H9 (cell line): ENCODE data around the gene ECEL1. TPM values are rescaled to one million over a fixed set of nuclear protein-coding genes. Genes with fewer than 3 reads are reported as not detected.
A peak's percentile ranks its signal among the peaks of the same experiment; 100 is the strongest.

ENCODE experiments used
- DNase-seq: peaks from one replicate; pipeline ENCODE4 v3.0.0-alpha.2; 2017
- H2AFZ ChIP-seq: one replicate; pipeline ENCODE4 v1.6.1; 2013; ENCODE audit warnings: mild to moderate bottlenecking, low read length, control low read depth, moderate library complexity
- H2AK5ac ChIP-seq: 2 replicates; pipeline ENCODE4 v1.6.1; 2013; ENCODE audit warnings: low read length, control low read depth, mixed read lengths; ENCODE audit not compliant: insufficient read length
- H2BK120ac ChIP-seq: one replicate; pipeline ENCODE4 v1.6.1; 2013; ENCODE audit warnings: low read depth, mild to moderate bottlenecking, low read length, control low read depth, inconsistent platforms; ENCODE audit not compliant: poor library complexity, severe bottlenecking
- H2BK12ac ChIP-seq: 2 replicates; pipeline ENCODE4 v1.6.1; 2013; ENCODE audit warnings: low read length, control low read depth, mixed read lengths, low read depth; ENCODE audit not compliant: insufficient read length
- H2BK15ac ChIP-seq: 2 replicates; pipeline ENCODE4 v1.6.1; 2013; ENCODE audit warnings: low read depth, low read length, control low read depth
- H2BK20ac ChIP-seq: one replicate; pipeline ENCODE4 v1.6.1; 2013; ENCODE audit warnings: low read depth, mild to moderate bottlenecking, low read length, control low read depth, inconsistent platforms; ENCODE audit not compliant: poor library complexity, severe bottlenecking
- H2BK5ac ChIP-seq: 2 replicates; pipeline ENCODE4 v1.6.1; 2013; ENCODE audit warnings: low read length, control low read depth, mixed read lengths; ENCODE audit not compliant: insufficient read length
- H3K14ac ChIP-seq: 2 replicates; pipeline ENCODE4 v1.6.1; 2013; ENCODE audit warnings: low read length, control low read depth; ENCODE audit not compliant: insufficient read depth
- H3K18ac ChIP-seq: 2 replicates; pipeline ENCODE4 v1.6.1; 2013; ENCODE audit warnings: low read depth, mild to moderate bottlenecking, mixed read lengths, low read length, control low read depth; ENCODE audit not compliant: insufficient read length
- H3K23ac ChIP-seq: 2 replicates; pipeline ENCODE4 v1.6.1; 2013; ENCODE audit warnings: low read length, control low read depth, mixed read lengths, low read depth; ENCODE audit not compliant: insufficient read length
- H3K23me2 ChIP-seq: 2 replicates; pipeline ENCODE4 v1.6.1; 2013; ENCODE audit warnings: low read depth, mild to moderate bottlenecking, mixed read lengths, low read length, control low read depth; ENCODE audit not compliant: insufficient read length, poor library complexity, severe bottlenecking
- H3K27ac ChIP-seq: 2 replicates; pipeline ENCODE4 v1.5.1; 2013; ENCODE audit warnings: low read length, control low read depth, mixed read lengths, low read depth; ENCODE audit not compliant: insufficient read length
- H3K27me3 ChIP-seq: 2 replicates; pipeline ENCODE4 v1.6.1; 2013; ENCODE audit warnings: low read length, control low read depth, inconsistent platforms; ENCODE audit not compliant: insufficient read depth
- H3K4ac ChIP-seq: 2 replicates; pipeline ENCODE4 v1.6.1; 2013; ENCODE audit warnings: low read depth, mild to moderate bottlenecking, control low read depth, inconsistent platforms, low read length, moderate library complexity
- H3K4me1 ChIP-seq: 2 replicates; pipeline ENCODE4 v1.6.1; 2013; ENCODE audit warnings: low read length, control low read depth, inconsistent platforms; ENCODE audit not compliant: insufficient read depth
- H3K4me2 ChIP-seq: 2 replicates; pipeline ENCODE4 v1.6.1; 2013; ENCODE audit warnings: low read length, control low read depth, mixed read lengths; ENCODE audit not compliant: insufficient read length, insufficient read depth
- H3K56ac ChIP-seq: 2 replicates; pipeline ENCODE4 v1.6.1; 2013; ENCODE audit warnings: low read depth, mild to moderate bottlenecking, mixed read lengths, low read length, control low read depth; ENCODE audit not compliant: insufficient read length
- H3K79me1 ChIP-seq: 2 replicates; pipeline ENCODE4 v1.6.1; 2013; ENCODE audit warnings: low read depth, mild to moderate bottlenecking, moderate library complexity, low read length, control low read depth, inconsistent platforms; ENCODE audit not compliant: insufficient read depth, poor library complexity, severe bottlenecking
- H3K79me2 ChIP-seq: 2 replicates; pipeline ENCODE4 v1.6.1; 2013; ENCODE audit warnings: low read length, control low read depth, inconsistent platforms; ENCODE audit not compliant: insufficient read depth
- H3K9ac ChIP-seq: 2 replicates; pipeline ENCODE4 v1.6.1; 2013; ENCODE audit warnings: low read length, control low read depth, mixed read lengths; ENCODE audit not compliant: insufficient read length; ENCODE audit errors: extremely low read depth
- H3K9me3 ChIP-seq: one replicate; pipeline ENCODE4 v1.6.1; 2013; ENCODE audit warnings: low read depth, low read length, inconsistent platforms; ENCODE audit not compliant: control insufficient read depth
- H3T11ph ChIP-seq: one replicate; pipeline ENCODE4 v1.6.1; 2013; ENCODE audit warnings: mild to moderate bottlenecking, low read length, control low read depth, inconsistent platforms
- H4K20me1 ChIP-seq: one replicate; pipeline ENCODE4 v1.6.1; 2013; ENCODE audit not compliant: control insufficient read depth, insufficient read length, insufficient read depth
- H4K5ac ChIP-seq: 2 replicates; pipeline ENCODE4 v1.6.1; 2013; ENCODE audit warnings: low read depth, mild to moderate bottlenecking, mixed read lengths, low read length, control low read depth; ENCODE audit not compliant: insufficient read length
- H4K8ac ChIP-seq: replicated peaks from 2 replicates; pipeline ENCODE4 v1.6.1; 2013; ENCODE audit warnings: low read length, control low read depth, mixed read lengths, low read depth; ENCODE audit not compliant: insufficient read length
- H4K91ac ChIP-seq: 2 replicates; pipeline ENCODE4 v1.6.1; 2013; ENCODE audit warnings: low read depth, mild to moderate bottlenecking, moderate library complexity, mixed read lengths, low read length, control low read depth; ENCODE audit not compliant: insufficient read length
- H3K27ac Mint-ChIP-seq, 3 experiments: 2 replicates in 2 of 3; 3 replicates in 1 of 3; pipeline ENCODE4 v1.8.0; 2020 to 2021; ENCODE audit warnings: mixed read lengths in 3 of 3, mild to moderate bottlenecking in 1 of 3, moderate library complexity in 1 of 3
- H3K27me3 Mint-ChIP-seq: 2 replicates; pipeline ENCODE4 v1.8.0; 2021; ENCODE audit warnings: low read depth, mild to moderate bottlenecking, moderate library complexity, mixed read lengths
- H3K36me3 Mint-ChIP-seq, 3 experiments: 2 replicates in 2 of 3; 3 replicates in 1 of 3; pipeline ENCODE4 v1.8.0; 2020 to 2021; ENCODE audit warnings: low read depth in 3 of 3, mixed read lengths in 3 of 3; ENCODE audit not compliant: insufficient read depth in 1 of 3
- H3K4me1 Mint-ChIP-seq, 2 experiments: 2 replicates each; pipeline ENCODE4 v1.8.0; 2020; ENCODE audit warnings: mixed read lengths in 2 of 2
- H3K4me3 Mint-ChIP-seq, 2 experiments: 2 replicates in 1 of 2; 3 replicates in 1 of 2; pipeline ENCODE4 v1.8.0; 2020 to 2021; ENCODE audit warnings: mild to moderate bottlenecking in 2 of 2, mixed read lengths in 2 of 2, moderate library complexity in 1 of 2
- H3K9me3 Mint-ChIP-seq, 2 experiments: 2 replicates in 1 of 2; 3 replicates in 1 of 2; pipeline ENCODE4 v1.8.0; 2020; ENCODE audit warnings: mild to moderate bottlenecking in 2 of 2, mixed read lengths in 2 of 2, moderate library complexity in 1 of 2
- CTCF ChIP-seq: fragments of 200-600 bp; sonication (generic); conservative IDR thresholded peaks from 3 replicates; pipeline ENCODE4 v1.8.0; 2021; ENCODE audit warnings: antibody characterized with exemption, mild to moderate bottlenecking
- WGBS: extraction: QIAGEN DNeasy Blood & Tissue Kit; methylation state at CpG from one replicate; pipeline ENCODE4 v1.1.7; 2013; ENCODE audit warnings: missing lambda C conversion rate, low lambda C conversion rate, mixed read lengths; ENCODE audit not compliant: insufficient read length; ENCODE audit errors: extremely low coverage; 5-methylcytosine and 5-hydroxymethylcytosine counted together
- total RNA-seq: library from RNA; stranded (reverse); gene quantifications from 2 replicates; pipeline ENCODE4 v1.2.1, GENCODE V29; 2021

ECEL1 gene
- total RNA-seq, 1 experiment from 2014 or later, result 8.4 TPM

GRCh38 chr2:232458661-232459418 lies 28.8 kb downstream of the ECEL1 start:
- H3K23ac ChIP-seq, result no peak overlapping the region
- Mint-ChIP-seq H3K36me3 (no peaks in the 10 kb centered on the region), H3K4me3 (no peak overlapping the region), H3K9me3 (no peaks in the 10 kb centered on the region), H3K27me3 (peaks cover 28% of the 10 kb centered on the region), H3K27ac (no peak overlapping the region), H3K4me1 (no peaks in the 10 kb centered on the region)
- H3K56ac ChIP-seq, result no peak overlapping the region
- no peak overlapping the region for H2BK20ac ChIP-seq
- no peak overlapping the region for H3T11ph ChIP-seq
- no peaks in the 10 kb centered on the region for H3K9me3 ChIP-seq
- no peak overlapping the region for H4K8ac ChIP-seq
- no peaks in the 10 kb centered on the region for H4K20me1 ChIP-seq
- no peaks in the 10 kb centered on the region for H3K23me2 ChIP-seq
- no peak overlapping the region for H4K91ac ChIP-seq
- no peak overlapping the region for H2BK12ac ChIP-seq
- DNase-seq, result peak; percentile 31
- no peaks in the 10 kb centered on the region for H3K79me1 ChIP-seq
- H4K5ac ChIP-seq, result no peak overlapping the region
- no peaks in the 10 kb centered on the region for H3K4me1 ChIP-seq
- TF ChIP-seq CTCF, result no peak
- H2BK120ac ChIP-seq, result no peak overlapping the region
- no peak overlapping the region for H2BK15ac ChIP-seq
- H3K9ac ChIP-seq, result no peak overlapping the region
- H3K27me3 ChIP-seq, result no peaks in the 10 kb centered on the region
- no peaks in the 10 kb centered on the region for H3K79me2 ChIP-seq
- H3K18ac ChIP-seq, result no peak overlapping the region
- H2AK5ac ChIP-seq, result no peak overlapping the region
- no peak overlapping the region for H3K4ac ChIP-seq
- WGBS, result no CpG with 5 or more reads among the region's 56 CpGs
- no peak overlapping the region for H2BK5ac ChIP-seq
- no peak overlapping the region for H2AFZ ChIP-seq
- no peak overlapping the region for H3K4me2 ChIP-seq
- H3K27ac ChIP-seq, result no peak overlapping the region
- H3K14ac ChIP-seq, result no peak overlapping the region; the same call in 1 of the 2 replicates
